Right ventricle myocardium inferior (tissue), 1 donor: ENCODE measurements around the gene ERF. TPM values are rescaled to one million over a fixed set of nuclear protein-coding genes. Genes with fewer than 3 reads are reported as not detected.
A peak's percentile ranks its signal among the peaks of the same experiment; 100 is the strongest.
"Not testable (repeated sequence)": the region's sequence is repeated elsewhere in the genome, so short reads cannot be mapped to it uniquely, and the experiment has no call there.

Experiments
- ATAC-seq: fragments of 200-7000 bp; cut with Tn5 transposase; one replicate; pipeline ENCODE4 v1.9.1; 2020; ENCODE audit warnings: mild to moderate bottlenecking, moderate library complexity
- DNase-seq: peaks from one replicate; pipeline ENCODE4 v3.0.0; 2021; ENCODE audit errors: missing footprints
- intact Hi-C: fragments of 100-400 bp; cut with DNase I; formaldehyde crosslinking; loops from one replicate; pipeline ENCODE4 v1.11.0; 2022
- total RNA-seq: library from RNA; stranded (reverse); fragmentation: NEBNext Ultra II Directional; extraction: Animal tissue kit (Norgen Biotek cat#: 25700); gene quantifications from one replicate; pipeline ENCODE4 v1.2.1, GENCODE V29; 2021
- donor health status: DM: no; HTN: yes; CAD: no; lungs with severe emphysema.

The ERF gene
- total RNA-seq, 1 donor from 2014 or later: 44.4 TPM

DNA sequence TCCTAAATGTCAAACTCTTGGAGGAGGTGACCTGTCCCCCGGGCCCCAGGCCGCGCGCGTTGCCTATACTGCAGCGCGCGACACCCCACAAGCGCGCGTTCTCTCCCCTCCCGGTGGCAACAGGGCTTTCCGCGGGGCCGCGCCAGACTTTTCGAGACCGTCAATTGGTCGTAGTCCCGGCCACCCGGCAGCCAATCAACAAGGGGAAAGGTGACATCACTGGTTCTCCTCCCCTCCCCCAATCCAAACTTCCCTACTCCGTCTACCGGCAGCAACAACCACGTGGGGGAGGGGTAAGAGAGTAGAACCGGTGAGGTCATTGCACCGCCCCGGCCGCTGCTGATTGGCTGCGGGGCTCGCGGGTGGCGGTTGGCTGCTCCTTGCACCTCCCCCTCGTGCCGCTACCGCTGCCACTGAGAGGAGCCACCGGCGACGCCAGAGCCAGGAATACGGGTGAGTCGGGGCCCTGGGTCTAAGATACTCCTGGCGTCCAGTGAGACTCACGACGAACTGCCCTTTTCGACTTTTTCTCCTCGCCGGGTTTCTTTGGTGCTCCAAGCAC, 13.3 kb upstream of the ERF start:
- peak; percentile 87 for ATAC-seq
- intact Hi-C loops: loop anchor here (2.0 kb wide), 2 partner anchors 13 to 23 kb away; partner anchors contain the start of gene ERF

GRCh38 chr19:42267644-42268141, 12.8 kb upstream of the ERF start:
- intact Hi-C loops: loop anchor here (2.0 kb wide), 2 partner anchors 13 to 23 kb away; partner anchors contain the start of gene ERF
- no peak for ATAC-seq
- no peak for DNase-seq

More for the DNA sequence above, 13.3 kb upstream of the ERF start:
- peak; percentile 99 for DNase-seq

GRCh38 chr19:42266928-42267603, 12.1 kb upstream of the ERF start:
- DNase-seq, ATAC-seq, intact Hi-C loops: not testable (repeated sequence)

- intact Hi-C loops, DNase-seq, ATAC-seq: not testable (repeated sequence)
These were observed 11.2 kb upstream of the ERF start for GRCh38 chr19:42266105-42266504.

- intact Hi-C loops: no loop called here
- no peak for ATAC-seq
These were observed 6.8 kb upstream of the ERF start for GRCh38 chr19:42261763-42262162.

GRCh38 chr19:42257842-42258241, 2.9 kb upstream of the ERF start:
- peak; percentile 4 for DNase-seq
- ATAC-seq, intact Hi-C loops: not testable (repeated sequence)

More at GRCh38 chr19:42261763-42262162, 6.8 kb upstream of the ERF start:
- DNase-seq: no peak

- intact Hi-C loops: loop anchor here (1.0 to 2.0 kb wide), 2 partner anchors 13 to 24 kb away; partner anchors contain the start of gene CIC
- peak; percentile 82 for DNase-seq
- peak; percentile 11 for ATAC-seq
These were observed 1.1 kb upstream of the ERF start for GRCh38 chr19:42255766-42256745.

- peak; percentile 32 for ATAC-seq
- intact Hi-C loops: loop anchor here (2.0 to 5.0 kb wide), 2 partner anchors 15 to 168 kb away; partner anchors contain the start of gene CIC
- DNase-seq: peak; percentile 90
These were observed 659 bp downstream of the ERF start for GRCh38 chr19:42254089-42254849.

DNA sequence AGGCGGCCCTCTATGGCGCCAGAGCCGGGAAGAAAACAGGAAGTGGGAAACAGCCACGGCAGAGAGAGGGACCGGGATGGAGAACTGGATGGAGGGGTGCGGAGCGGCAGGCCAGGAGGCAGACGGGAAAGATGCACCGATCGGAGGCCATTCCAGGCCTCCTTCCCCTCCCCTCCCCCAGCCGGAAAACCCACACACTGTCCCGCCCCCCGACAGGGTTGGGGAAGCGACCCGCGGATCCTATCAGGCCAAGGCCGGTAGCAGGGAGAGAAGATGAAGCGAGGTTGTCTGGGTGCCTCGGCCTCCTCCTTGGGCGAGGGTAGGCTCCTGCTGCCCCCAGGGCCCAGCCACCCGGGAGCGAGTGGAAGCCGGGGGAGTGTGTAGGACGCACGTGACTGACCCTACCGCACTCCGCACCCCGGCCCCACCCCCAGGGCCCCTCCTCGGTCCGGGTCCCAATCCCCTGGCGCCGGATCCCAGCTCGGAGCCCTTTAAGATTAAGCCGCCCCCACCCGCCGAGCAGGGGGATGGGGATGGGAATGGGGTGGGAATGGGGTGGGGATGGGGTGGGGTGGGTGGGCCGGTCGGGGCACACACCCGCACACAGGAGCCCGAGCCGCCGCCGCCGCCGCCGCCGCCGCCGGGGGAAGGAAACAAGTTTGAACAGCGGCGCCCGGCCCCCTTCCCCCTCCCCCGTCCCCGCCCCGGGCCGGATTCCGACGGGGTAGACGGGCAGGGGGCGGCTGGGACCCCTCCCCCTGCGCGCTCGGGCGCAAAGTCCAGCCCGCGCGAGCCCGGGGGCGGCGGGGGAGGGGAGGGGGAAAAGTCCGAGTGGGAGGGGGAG, 1.5 kb downstream of the ERF start:
- intact Hi-C loops: loop anchor here (2.0 to 5.0 kb wide), 2 partner anchors 15 to 169 kb away; partner anchors contain the start of gene CIC
- DNase-seq (peak; percentile 84), ATAC-seq (peak; percentile 3)

DNA sequence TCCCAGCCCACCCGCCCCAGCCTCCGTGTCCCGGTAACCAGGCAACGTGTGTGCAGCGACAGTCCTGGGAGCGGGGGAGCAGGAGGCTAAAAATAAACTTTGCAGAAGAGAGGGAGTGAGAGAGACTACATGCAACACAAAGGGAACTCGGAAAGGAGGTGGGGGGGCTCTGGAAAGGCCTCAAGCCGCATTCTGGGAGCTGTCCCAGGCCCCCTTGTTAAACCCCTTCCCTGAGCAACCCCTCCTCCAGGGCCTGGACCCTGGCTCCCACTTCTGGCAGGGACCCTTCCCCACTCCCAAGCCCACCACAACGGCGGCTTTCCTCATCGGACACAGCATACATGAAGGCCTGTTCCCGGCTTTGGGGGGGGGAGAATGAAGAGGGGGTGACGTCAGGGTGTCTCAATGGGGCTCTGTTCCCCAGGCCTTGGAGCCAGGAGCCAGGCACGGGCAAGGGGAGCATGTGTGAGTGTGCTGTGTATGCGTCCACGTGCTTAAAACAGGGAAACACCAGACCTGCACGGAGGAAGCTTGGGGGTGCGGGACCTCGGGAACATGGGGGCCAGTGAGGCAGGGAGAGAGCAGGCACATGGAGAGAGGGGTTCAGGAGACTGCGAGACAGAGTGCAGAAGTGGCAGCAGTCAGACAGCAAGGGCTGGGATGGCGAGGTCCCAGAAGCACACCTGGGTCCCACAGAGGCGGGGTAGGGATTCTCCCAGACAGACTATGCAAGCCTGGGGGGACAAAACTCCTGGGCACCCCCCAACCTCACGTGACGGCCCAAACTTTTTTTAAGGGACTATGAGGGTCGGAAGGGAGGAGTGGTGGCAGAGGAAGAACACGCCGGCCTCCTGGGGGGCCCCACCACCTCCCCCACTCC, 2.3 kb downstream of the ERF start:
- intact Hi-C loops: loop anchor here (5.0 kb wide), 1 partner anchor 170 kb away; no protein-coding TSS in a partner anchor
- no peak for ATAC-seq

GRCh38 chr19:42251572-42252358, 3.2 kb downstream of the ERF start:
- intact Hi-C loops: loop anchor here (5.0 kb wide), 1 partner anchor 171 kb away; no protein-coding TSS in a partner anchor
- DNase-seq: peak; percentile 68
- no peak for ATAC-seq

More for the DNA sequence above, 2.3 kb downstream of the ERF start:
- DNase-seq: peak; percentile 77

DNA sequence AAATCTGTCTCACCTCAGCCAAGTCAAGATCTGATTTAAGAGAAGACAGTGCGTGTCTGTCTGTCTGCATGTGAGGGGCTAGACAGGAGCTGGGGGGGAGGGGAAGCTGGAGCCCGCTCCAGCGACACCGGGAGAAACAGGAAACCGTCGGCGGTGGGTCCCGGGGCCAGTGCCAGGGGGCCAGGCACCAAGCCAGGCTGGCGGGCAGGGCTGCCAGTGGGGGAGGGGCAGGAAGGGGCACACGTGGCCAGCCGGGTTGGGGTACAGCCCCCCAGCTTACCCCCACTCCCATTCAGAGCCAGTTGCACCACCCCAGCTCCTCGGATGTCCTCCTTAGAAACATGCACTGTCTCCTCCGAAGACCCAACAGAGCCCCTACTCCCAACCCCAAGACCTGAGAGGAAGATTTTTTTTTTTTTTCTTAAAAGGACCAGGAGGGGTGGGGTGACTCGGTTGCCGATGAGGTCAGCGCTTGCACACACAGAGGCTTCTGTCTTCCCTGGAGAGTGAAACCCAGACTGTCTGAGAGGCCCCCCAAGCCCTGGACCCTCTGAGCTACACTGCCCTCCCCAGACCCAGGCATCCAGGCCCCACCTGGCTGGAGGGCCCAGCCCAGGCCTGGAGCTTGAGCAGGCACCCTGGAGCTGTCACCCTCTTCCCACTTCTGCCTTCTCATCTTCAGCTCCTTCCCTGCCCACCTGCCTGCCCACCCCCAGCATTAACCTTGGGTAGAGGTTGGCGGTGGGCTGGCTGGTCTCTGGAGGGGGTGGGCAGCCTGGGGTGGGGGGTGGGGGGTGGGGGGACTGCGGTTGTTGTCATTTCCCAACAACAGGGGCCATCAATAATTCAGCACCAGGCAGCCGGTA, 4.0 kb downstream of the ERF start:
- intact Hi-C loops: loop anchor here (5.0 kb wide), 1 partner anchor 171 kb away; no protein-coding TSS in a partner anchor
- ATAC-seq (no peak), DNase-seq (peak; percentile 50)

DNA sequence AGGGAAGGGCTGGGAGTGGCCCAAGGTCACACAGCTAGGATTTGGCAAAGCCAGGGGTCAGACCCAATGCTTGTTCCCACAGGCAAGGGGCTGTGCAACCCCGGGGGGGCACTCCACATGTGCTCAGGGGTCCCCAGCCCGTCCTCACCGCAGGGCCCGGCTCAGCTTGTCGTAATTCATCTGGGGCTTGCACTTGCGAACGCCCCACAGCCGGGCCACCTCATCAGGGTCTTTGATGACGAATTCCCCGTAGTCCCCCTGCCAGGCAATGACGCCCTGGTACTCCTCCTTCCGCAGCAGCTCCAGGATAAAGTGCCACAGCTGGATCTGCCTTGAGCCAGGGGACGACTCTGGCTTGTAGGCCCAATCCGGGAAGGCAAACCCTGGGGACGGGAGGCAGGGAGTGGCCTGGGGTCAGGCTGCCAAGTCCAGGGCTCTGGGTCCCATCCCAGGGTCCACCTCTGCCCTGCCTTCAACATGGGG, 4.7 kb downstream of the ERF start:
- DNase-seq (peak; percentile 78), ATAC-seq (no peak)
- intact Hi-C loops: loop anchor here (5.0 kb wide), 1 partner anchor 172 kb away; no protein-coding TSS in a partner anchor

GRCh38 chr19:42249769-42250168, 5.2 kb downstream of the ERF start:
- intact Hi-C loops: loop anchor here (5.0 to 10.0 kb wide), 2 partner anchors 145 to 173 kb away; partner anchors contain the start of gene CNFN
- DNase-seq (no peak), ATAC-seq (no peak)
